CD1c-positive myeloid dendritic cell (primary cell): Measurements from ENCODE around the gene OR8H2.
"Not testable (repeated sequence)": the region's sequence is repeated elsewhere in the genome, so short reads cannot be mapped to it uniquely, and the experiment has no call there.

Experiments used
- DNase-seq: peaks from one replicate; pipeline ENCODE4 v3.0.0-alpha.2; 2016; ENCODE audit errors: extremely low spot score

Gene OR8H2

GRCh38 chr11:56103210-56103737 lies at the start of gene OR8H2:
Gene OR8H2, plus strand, starts transcription at chr11:56103687. Its CDS starts 1,356 bp downstream, at chr11:56105043.
- no peak for DNase-seq

DNA sequence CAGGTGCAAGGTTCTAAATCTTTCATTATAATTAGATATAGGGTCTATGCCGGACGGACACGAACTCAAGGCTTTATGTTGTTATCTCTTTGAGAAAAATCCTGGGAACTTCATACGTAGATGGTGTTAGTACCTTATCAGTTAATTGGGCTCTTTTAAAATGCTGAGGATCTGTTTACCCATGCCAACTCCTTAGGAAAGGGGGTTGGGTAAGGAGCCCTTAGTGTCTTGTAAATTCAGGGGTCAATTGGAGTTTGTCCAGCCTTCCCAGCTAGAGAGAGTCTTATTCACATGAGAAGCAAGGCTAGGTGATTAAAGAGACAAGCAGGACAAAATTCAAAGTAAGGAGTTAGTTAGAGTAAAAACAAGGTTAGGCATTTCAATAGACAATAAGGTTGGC lies 47.1 kb upstream of the OR8H2 start:
- DNase-seq, result not testable (repeated sequence)

DNA sequence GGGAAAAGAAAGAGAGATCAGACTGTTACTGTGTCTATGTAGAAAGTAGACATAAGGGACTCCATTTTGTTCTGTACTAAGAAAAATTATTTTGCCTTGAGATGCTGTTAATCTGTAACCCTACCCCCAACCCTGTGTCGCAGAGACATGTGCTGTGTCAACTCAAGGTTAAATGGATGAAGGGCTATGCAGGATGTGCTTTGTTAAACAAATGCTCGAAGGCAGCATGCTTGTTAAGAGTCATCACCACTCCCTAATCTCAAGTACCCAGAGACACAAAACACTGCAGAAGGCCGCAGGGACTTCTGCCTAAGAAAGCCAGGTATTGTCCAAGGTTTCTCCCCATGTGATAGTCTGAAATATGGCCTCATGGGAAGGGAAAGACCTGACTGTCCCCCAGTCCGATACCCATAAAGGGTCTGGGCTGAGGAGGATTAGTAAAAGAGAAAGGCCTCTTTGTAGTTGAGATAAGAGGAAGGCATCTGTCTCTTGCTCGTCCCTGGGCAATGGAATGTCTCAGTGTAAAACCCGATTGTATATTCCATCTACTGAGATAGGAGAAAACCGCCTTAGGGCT lies 45.7 kb upstream of the OR8H2 start:
- not testable (repeated sequence) for DNase-seq

- DNase-seq, result not testable (repeated sequence)
Measured at GRCh38 chr11:56058260-56058780, 45.2 kb upstream of the OR8H2 start.

DNA sequence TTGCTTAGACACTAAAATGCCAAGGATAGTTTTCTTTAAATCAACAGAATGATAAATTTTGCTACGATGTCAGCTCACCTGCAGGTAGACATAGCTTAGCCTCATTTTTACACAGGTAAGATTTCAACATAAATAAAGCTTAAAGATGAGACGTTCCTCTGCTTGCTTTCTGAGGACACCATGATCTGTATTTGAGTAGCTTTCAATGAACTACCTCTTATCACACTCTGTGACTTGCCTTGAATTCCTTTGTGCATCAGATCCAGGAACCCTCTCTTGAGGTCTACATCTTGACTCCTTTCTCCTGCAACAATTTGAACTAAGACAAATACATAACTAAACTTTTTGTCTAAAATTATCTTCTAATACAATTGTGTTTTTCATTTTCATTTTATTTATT lies 36.5 kb upstream of the OR8H2 start:
- DNase-seq, result no peak

DNA sequence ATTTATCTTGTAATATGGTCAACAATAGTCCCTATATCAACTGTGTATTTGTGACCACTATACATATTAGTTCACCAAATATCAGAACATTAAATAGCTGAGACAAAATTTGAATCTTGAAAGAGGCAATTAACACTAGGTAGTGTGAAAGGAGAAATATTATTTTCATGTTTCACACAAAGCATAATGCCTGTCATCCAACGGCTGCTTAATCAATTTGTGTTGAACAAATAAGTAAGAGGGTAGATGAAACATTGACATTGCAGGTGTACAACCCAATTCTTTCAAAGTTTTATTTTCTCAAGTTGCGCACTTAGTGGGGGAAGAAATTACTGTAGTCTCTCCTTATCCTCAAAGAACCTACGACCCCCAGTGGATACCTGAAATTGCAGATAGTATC lies 13.8 kb upstream of the OR8H2 start:
- DNase-seq, result no peak

DNA sequence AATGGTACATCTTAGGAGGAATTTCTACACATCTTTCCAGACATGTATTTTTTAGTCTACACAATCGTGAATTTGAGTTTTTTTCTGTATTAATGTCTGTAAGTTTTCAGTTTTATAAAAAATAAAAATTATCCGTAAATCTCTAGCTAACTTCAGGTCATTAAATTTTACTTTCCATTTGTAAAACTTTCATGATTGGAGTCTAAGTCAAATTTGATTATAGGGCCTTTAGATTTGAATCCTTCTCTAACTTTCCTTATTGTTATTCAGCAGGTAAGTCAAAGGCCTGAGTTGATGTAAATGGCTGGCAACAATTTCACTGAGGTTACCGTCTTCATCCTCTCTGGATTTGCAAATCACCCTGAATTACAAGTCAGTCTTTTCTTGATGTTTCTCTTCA lies 10.5 kb upstream of the OR8H2 start, which contains the start of gene OR8I2:
Gene OR8I2 (plus strand): TSS at position 301 of the 400 bp plus-strand sequence. CDS start 0 bp downstream, at position 301.
- no peak for DNase-seq

GRCh38 chr11:56122073-56122472 lies 18.6 kb downstream of the OR8H2 start, which contains the start of gene OR8H3:
Gene OR8H3, plus strand, starts transcription at chr11:56122373. Its CDS starts 0 bp downstream, at chr11:56122373.
- DNase-seq, result no peak

DNA sequence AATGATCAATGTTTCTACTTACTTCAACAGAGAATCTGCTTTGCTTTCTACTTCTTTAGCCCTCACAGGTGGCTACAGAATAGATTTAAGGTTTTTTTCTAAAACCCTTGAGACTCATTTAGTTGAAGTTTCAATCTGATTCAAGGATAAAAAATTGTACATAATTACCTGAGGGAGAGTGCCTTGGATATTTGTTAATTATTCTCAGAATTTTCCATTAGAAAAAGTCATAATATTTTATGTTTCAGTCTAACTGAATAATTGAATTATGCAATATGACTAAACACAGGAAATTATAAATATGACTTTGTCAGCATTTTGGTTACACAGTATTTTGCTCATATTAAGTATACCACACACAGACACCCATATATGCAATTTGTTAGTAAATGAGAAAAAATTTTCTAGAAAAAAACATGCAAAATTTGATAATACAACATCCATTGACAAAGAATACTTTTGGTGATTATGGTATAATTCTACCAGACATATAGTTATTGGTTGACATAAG lies 36.7 kb downstream of the OR8H2 start, which contains the start of gene OR8J3:
Gene OR8J3 (minus strand): TSS at position 51 of the 511 bp plus-strand sequence. CDS start 2,483 bp downstream, outside the sequence.
- DNase-seq, result no peak

- not testable (repeated sequence) for DNase-seq
Measured at GRCh38 chr11:56143681-56144080, 40.2 kb downstream of the OR8H2 start.

DNA sequence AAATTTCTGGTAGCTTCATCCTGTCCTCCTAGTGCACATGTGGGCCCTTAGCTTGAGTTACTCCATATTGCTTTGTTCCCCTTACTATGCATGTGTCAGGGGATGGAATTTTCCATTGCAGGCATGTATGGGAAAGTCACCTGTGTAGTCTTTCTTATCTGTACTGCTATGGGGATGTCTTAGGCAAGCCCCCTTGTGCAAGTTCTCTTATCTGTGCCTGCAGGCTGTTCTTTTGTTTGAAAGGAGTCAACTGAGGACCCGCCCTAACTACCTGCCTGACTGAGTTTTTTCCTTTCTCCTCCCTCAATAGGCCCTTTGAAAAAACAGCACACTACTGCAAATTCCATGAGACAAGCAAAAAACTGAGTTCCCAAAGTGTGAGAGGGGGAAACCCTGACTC lies 47.9 kb downstream of the OR8H2 start:
- DNase-seq, result no peak

GRCh38 chr11:56152333-56152732 lies 48.8 kb downstream of the OR8H2 start:
- DNase-seq, result no peak
